ENCODE data around the gene FCAMR. TPM values are rescaled to one million over a fixed set of nuclear protein-coding genes. Genes with fewer than 3 reads are reported as not detected.

FCAMR gene
- polyA plus RNA-seq, 3 donors: not detected

DNA sequence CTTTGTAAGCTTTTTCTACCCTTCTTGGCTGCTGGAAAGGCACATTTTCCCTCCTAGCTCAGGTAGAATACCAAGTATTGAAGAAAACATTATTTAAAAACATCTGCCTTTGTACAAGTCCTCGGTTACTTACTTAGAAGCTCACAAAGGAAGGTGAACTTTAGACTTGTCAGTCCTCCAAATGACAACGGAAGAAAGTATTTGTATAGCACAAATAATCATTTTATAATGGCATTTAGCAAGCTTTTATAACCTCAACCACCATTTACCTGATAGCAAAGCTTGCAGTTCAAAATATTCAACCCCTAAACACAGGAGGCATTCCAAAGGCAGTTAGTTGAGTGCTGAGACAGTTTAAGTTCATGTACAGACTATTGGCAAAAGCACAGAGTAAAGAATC lies 2.5 kb upstream of the FCAMR start:
- no peak for DNase-seq
- H3K9ac ChIP-seq (ENCODE audit: insufficient read depth, low read length, poor library complexity, severe bottlenecking): no peak overlapping the region
- peaks cover 0 to 2% of the 10 kb centered on the region in 2 donors for H3K36me3 Mint-ChIP-seq
- no peak overlapping the region for H3K4me3 Mint-ChIP-seq
- no peaks in the 10 kb centered on the region for H3K79me2 ChIP-seq (ENCODE audit: insufficient read depth, low read length)
- H3K27ac Mint-ChIP-seq: no peak overlapping the region
- WGBS (ENCODE audit: insufficient coverage): no CpG with 5 or more reads among the region's 2 CpGs
- H3K9me3 ChIP-seq (replicated peaks in 1 of 2; ENCODE audit: control insufficient read depth in 1 of 2, insufficient read depth in 1 of 2, low read length in 2 of 2): no peaks in the 10 kb centered on the region
- H3K4me3 ChIP-seq (replicated peaks in 1 of 3; ENCODE audit: low read depth in 2 of 3, low read length in 3 of 3): no peak overlapping the region
- intact Hi-C loops (cut with micrococcal nuclease): loop anchor here in 1 of 2 donors (10.0 kb wide), 1 partner anchor 58 kb away; no protein-coding TSS in a partner anchor
- TF ChIP-seq, protein P1, sequence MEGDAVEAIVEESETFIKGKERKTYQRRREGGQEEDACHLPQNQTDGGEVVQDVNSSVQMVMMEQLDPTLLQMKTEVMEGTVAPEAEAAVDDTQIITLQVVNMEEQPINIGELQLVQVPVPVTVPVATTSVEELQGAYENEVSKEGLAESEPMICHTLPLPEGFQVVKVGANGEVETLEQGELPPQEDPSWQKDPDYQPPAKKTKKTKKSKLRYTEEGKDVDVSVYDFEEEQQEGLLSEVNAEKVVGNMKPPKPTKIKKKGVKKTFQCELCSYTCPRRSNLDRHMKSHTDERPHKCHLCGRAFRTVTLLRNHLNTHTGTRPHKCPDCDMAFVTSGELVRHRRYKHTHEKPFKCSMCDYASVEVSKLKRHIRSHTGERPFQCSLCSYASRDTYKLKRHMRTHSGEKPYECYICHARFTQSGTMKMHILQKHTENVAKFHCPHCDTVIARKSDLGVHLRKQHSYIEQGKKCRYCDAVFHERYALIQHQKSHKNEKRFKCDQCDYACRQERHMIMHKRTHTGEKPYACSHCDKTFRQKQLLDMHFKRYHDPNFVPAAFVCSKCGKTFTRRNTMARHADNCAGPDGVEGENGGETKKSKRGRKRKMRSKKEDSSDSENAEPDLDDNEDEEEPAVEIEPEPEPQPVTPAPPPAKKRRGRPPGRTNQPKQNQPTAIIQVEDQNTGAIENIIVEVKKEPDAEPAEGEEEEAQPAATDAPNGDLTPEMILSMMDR (IDR thresholded peaks at IDR 0.05): no peak
- H3K9me3 Mint-ChIP-seq: no peaks in the 10 kb centered on the region
- H3K4me2 ChIP-seq (replicated peaks; ENCODE audit: extremely low read depth, low read length, poor library complexity, severe bottlenecking): no peak overlapping the region
- H3K4me1 Mint-ChIP-seq: peaks cover 40% of the 10 kb centered on the region
- H3K27me3 ChIP-seq (ENCODE audit: control insufficient read depth in 2 of 2, insufficient read depth in 2 of 2, low read length in 2 of 2): no peaks in the 10 kb centered on the region
- H3K27me3 Mint-ChIP-seq (ENCODE audit: low read depth in 3 of 3): peaks cover 14 to 25% (median 19%) of the 10 kb centered on the region in 3 donors
- H3K36me3 ChIP-seq (replicated peaks in 1 of 2; ENCODE audit: control insufficient read depth in 1 of 2, insufficient read depth in 2 of 2, low read length in 2 of 2): no peaks in the 10 kb centered on the region
- H4K20me1 ChIP-seq (ENCODE audit: insufficient read depth, low read length): no peaks in the 10 kb centered on the region
- no peak overlapping the region for H3K27ac ChIP-seq (ENCODE audit: low read depth in 1 of 2, low read length in 2 of 2)
- peaks cover 38 to 39% of the 10 kb centered on the region in 2 donors for H3K4me1 ChIP-seq (ENCODE audit: control insufficient read depth in 1 of 2, insufficient read depth in 2 of 2, low read length in 2 of 2)
- no peak overlapping the region for H2AFZ ChIP-seq (ENCODE audit: insufficient read depth, low read depth, low read length, poor library complexity, severe bottlenecking)

DNA sequence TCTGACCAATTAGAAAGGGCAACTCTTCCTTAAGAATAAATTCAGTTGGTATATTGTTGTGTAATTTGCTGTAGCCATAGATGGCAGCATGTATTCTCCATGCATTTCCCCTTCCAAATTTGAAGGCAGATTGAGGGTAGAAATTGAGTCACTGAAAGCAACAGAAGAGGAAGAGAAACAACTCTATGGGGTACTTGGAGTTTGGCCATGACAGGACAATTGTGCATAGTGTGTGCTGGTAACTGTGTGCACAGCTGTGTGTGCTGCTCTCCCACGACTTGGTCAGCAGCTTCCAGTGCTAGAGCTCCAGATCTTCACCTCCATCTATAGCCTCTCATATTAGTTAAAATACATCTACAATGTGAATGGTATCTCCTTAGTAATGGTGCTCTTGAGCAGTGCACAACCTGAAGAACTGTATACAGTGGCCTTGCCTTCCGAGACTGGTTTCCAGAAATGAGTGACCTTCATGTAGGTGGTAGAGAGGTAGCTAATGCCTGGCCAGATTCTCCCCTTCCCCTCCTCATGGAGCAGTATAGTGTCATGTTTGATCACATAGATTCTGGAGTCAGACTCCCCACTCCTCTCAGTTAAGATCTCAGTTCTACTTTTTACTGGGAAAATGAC lies 882 bp upstream of the FCAMR start:
- H3K4me1 Mint-ChIP-seq: peaks cover 53% of the 10 kb centered on the region
- Histone ChIP-seq H3K4me3 (replicated peaks in 1 of 3; ENCODE audit: low read depth in 2 of 3, low read length in 3 of 3) (peak overlapping the region in 1 of 3 experiments; percentile 4), H3K9me3 (replicated peaks in 1 of 2; ENCODE audit: control insufficient read depth in 1 of 2, insufficient read depth in 1 of 2, low read length in 2 of 2) (no peaks in the 10 kb centered on the region), H3K27ac (ENCODE audit: low read depth in 1 of 2, low read length in 2 of 2) (no peak overlapping the region), H3K27me3 (ENCODE audit: control insufficient read depth in 2 of 2, insufficient read depth in 2 of 2, low read length in 2 of 2) (no peaks in the 10 kb centered on the region), H3K9ac (ENCODE audit: insufficient read depth, low read length, poor library complexity, severe bottlenecking) (no peak overlapping the region), H3K36me3 (replicated peaks in 1 of 2; ENCODE audit: control insufficient read depth in 1 of 2, insufficient read depth in 2 of 2, low read length in 2 of 2) (no peaks in the 10 kb centered on the region), H3K4me1 (ENCODE audit: control insufficient read depth in 1 of 2, insufficient read depth in 2 of 2, low read length in 2 of 2) (peaks cover 52 to 54% of the 10 kb centered on the region in 2 donors), H3K79me2 (ENCODE audit: insufficient read depth, low read length) (no peaks in the 10 kb centered on the region), H4K20me1 (ENCODE audit: insufficient read depth, low read length) (no peaks in the 10 kb centered on the region), H2AFZ (ENCODE audit: insufficient read depth, low read depth, low read length, poor library complexity, severe bottlenecking) (no peak overlapping the region), H3K4me2 (replicated peaks; ENCODE audit: extremely low read depth, low read length, poor library complexity, severe bottlenecking) (peak overlapping the region; percentile 38)
- intact Hi-C loops (cut with micrococcal nuclease): loop anchor here in 1 of 2 donors (10.0 kb wide), 1 partner anchor 56 kb away; no protein-coding TSS in a partner anchor
- TF ChIP-seq, protein P1 (IDR thresholded peaks at IDR 0.05): no peak
- H3K27ac Mint-ChIP-seq: peak overlapping the region in 5 of 7 donors; percentile 18 to 90 (median 65)
- no peaks in the 10 kb centered on the region for H3K9me3 Mint-ChIP-seq
- DNase-seq: peak; percentile 64 to 76 (median 74)
- H3K27me3 Mint-ChIP-seq (ENCODE audit: low read depth in 3 of 3): peaks cover 9 to 24% (median 14%) of the 10 kb centered on the region in 3 donors
- WGBS (ENCODE audit: insufficient coverage): no CpG with 5 or more reads among the region's 2 CpGs
- peaks cover 0 to 2% of the 10 kb centered on the region in 2 donors for H3K36me3 Mint-ChIP-seq
- H3K4me3 Mint-ChIP-seq: peak overlapping the region in 1 of 2 donors; percentile 63

Data from CD14-positive monocyte (primary cell).